ENCODE data around the gene GDPD5.

DNA sequence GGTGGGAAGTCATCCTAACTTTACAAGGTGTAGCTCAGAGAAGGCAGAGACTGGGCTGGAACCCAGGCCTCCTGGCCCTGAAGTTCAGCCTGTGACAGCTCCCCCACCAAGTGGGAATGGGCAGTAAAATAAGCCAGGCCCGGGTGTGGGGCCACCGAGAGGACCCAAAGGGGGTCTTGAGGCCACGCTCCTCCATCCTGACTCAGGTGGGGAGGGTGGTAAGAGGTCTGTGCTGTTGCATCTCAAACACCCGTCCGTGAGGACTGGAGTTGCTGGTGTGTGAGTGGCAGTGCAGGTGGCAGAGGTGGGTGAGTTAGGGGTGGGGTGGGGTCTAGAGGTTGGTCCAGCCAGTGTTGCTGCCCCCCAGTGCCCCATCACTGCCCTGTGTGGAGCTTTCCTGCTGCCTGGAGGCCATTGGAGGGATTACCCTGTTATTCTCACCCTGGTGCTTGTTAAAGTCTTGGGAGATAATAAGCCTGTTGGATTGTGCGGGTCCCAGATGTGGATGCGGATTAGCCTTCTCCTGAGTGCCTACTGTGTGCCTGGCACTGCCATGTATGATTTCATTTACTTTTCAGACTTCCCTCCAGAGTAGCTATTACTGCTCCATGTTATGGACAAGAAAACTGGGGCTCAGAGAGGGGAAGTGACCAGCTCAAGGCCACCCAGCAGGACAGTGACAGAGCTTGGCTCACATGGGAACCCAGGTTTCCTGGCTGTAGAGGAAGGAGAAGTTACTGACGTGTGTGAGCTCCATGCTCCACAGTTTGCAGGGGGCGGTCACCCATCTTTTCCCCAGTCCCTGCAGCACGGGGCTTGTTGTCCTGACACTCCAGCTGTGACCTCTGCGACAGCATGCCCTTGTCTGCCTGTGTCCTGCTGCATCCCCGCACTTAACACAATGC lies 49.2 kb upstream of the GDPD5 start:
- TF ChIP-seq POLR2A (IDR thresholded peaks at IDR 0.05) = no peak
- no peak for TF ChIP-seq EP300 (IDR thresholded peaks at IDR 0.05)

All from stomach (tissue), 4 donors.